ENCODE data around the gene SECTM1. TPM values are rescaled to one million over a fixed set of nuclear protein-coding genes. Genes with fewer than 3 reads are reported as not detected.

Gene SECTM1
- total RNA-seq, 5 donors from 2014 or later (not counting 1 experiment from before 2014, with no cell fraction given), result 1.3 to 5.1 (median 4.4) TPM

DNA sequence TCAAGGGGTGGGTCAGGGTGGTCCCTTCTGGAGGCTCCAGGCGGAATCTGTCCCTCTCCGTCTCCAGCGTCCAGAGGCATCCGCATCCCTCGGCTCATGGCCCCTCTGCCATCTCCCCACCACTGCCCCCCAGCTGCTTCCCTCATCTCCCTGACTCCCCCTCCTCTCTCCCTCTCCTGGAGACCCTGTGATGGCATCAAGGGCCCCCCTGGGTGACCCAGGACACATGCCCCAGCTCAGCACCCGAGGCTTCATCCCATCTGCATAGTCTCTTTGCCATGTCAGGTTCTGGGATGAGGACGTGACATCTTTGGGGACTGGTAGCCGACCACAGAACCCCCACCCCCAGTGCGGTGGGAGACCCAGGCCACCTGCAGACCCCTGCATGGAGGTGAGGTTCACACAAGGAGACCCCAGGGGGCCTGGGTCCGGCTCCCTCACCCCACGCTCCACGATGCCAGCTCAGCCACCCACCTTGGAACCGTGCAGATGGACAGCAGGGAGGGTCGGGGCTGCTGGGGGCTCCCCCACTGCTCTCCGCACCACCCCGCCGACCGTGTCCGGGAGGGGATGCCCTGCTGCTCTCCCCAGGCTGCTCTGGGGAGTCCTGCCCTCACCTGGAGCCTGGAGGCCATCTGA is 3.8 kb downstream of the SECTM1 start:
- Mint-ChIP-seq H3K27ac (no peak overlapping the region), H3K4me1 (peaks cover 15 to 23% (median 15%) of the 10 kb centered on the region in 3 donors), H3K27me3 (peaks cover 3 to 4% of the 10 kb centered on the region in 2 donors), H3K9me3 (no peaks in the 10 kb centered on the region), H3K4me3 (no peak overlapping the region), H3K36me3 (no peaks in the 10 kb centered on the region)
- ChIA-PET POLR2A (no interaction called here), CTCF (no interaction called here)
- H3K4me3 ChIP-seq (ENCODE audit: control insufficient read depth in 1 of 2, extremely low read depth in 1 of 2, low read length in 1 of 2), result no peak overlapping the region
- H3K9me3 ChIP-seq, result no peaks in the 10 kb centered on the region
- no peak overlapping the region for H3K27ac ChIP-seq (ENCODE audit: low read length)
- peaks cover 0 to 59% of the 10 kb centered on the region in 2 experiments for H3K27me3 ChIP-seq (replicated peaks in 1 of 2; ENCODE audit: control insufficient read depth in 2 of 2, extremely low read depth in 1 of 2, insufficient read depth in 2 of 2, low read length in 1 of 2)
- WGBS (ENCODE audit: insufficient coverage), result 87% methylated on average over 17 of the region's 19 CpGs
- H3K4me1 ChIP-seq (ENCODE audit: control insufficient read depth in 1 of 2, extremely low read depth in 1 of 2, insufficient read depth in 2 of 2, low read length in 2 of 2), result peaks cover 6 to 36% of the 10 kb centered on the region in 2 experiments
- no peak for DNase-seq
- H3K36me3 ChIP-seq (ENCODE audit: control insufficient read depth in 2 of 2, extremely low read depth in 1 of 2, insufficient read depth in 1 of 2, low read length in 1 of 2), result no peaks in the 10 kb centered on the region
- no peak for ATAC-seq (replicated peaks in 1 of 4)

- Histone ChIP-seq H3K27ac (ENCODE audit: low read length) (no peak overlapping the region), H3K4me1 (ENCODE audit: control insufficient read depth in 1 of 2, extremely low read depth in 1 of 2, insufficient read depth in 2 of 2, low read length in 2 of 2) (peaks cover 3 to 31% of the 10 kb centered on the region in 2 experiments), H3K9me3 (no peaks in the 10 kb centered on the region), H3K4me3 (ENCODE audit: control insufficient read depth in 1 of 2, extremely low read depth in 1 of 2, low read length in 1 of 2) (no peak overlapping the region), H3K36me3 (ENCODE audit: control insufficient read depth in 2 of 2, extremely low read depth in 1 of 2, insufficient read depth in 1 of 2, low read length in 1 of 2) (no peaks in the 10 kb centered on the region), H3K27me3 (replicated peaks in 1 of 2; ENCODE audit: control insufficient read depth in 2 of 2, extremely low read depth in 1 of 2, insufficient read depth in 2 of 2, low read length in 1 of 2) (peaks cover 0 to 54% of the 10 kb centered on the region in 2 experiments)
- DNase-seq (no peak), ATAC-seq (replicated peaks in 1 of 4) (no peak)
- no peak overlapping the region for H3K4me3 Mint-ChIP-seq
- peak overlapping the region in 1 of 2 donors; percentile 15 for H3K27ac Mint-ChIP-seq
- H3K27me3 Mint-ChIP-seq, result peaks cover 3 to 4% of the 10 kb centered on the region in 2 donors
- H3K9me3 Mint-ChIP-seq, result no peaks in the 10 kb centered on the region
- ChIA-PET POLR2A (no interaction called here), CTCF (no interaction called here)
- H3K36me3 Mint-ChIP-seq, result no peaks in the 10 kb centered on the region
- peaks cover 10 to 21% (median 17%) of the 10 kb centered on the region in 3 donors for H3K4me1 Mint-ChIP-seq
- 86% methylated on average over 15 of the region's 15 CpGs for WGBS (ENCODE audit: insufficient coverage)
These were observed 4.5 kb downstream of the SECTM1 start for GRCh38 chr17:82328994-82329507.

- Histone ChIP-seq H3K36me3 (ENCODE audit: control insufficient read depth in 2 of 2, extremely low read depth in 1 of 2, insufficient read depth in 1 of 2, low read length in 1 of 2) (no peaks in the 10 kb centered on the region), H3K9me3 (no peaks in the 10 kb centered on the region), H3K4me1 (ENCODE audit: control insufficient read depth in 1 of 2, extremely low read depth in 1 of 2, insufficient read depth in 2 of 2, low read length in 2 of 2) (peaks cover 5 to 25% of the 10 kb centered on the region in 2 experiments), H3K4me3 (ENCODE audit: control insufficient read depth in 1 of 2, extremely low read depth in 1 of 2, low read length in 1 of 2) (no peak overlapping the region), H3K27me3 (replicated peaks in 1 of 2; ENCODE audit: control insufficient read depth in 2 of 2, extremely low read depth in 1 of 2, insufficient read depth in 2 of 2, low read length in 1 of 2) (peaks cover 0 to 47% of the 10 kb centered on the region in 2 experiments), H3K27ac (ENCODE audit: low read length) (no peak overlapping the region)
- WGBS (ENCODE audit: insufficient coverage), result 82% methylated on average over 16 of the region's 28 CpGs
- Mint-ChIP-seq H3K27me3 (peaks cover 3 to 4% of the 10 kb centered on the region in 2 donors), H3K4me1 (peaks cover 10 to 20% (median 17%) of the 10 kb centered on the region in 3 donors), H3K4me3 (no peak overlapping the region), H3K36me3 (no peaks in the 10 kb centered on the region), H3K27ac (no peak overlapping the region), H3K9me3 (no peaks in the 10 kb centered on the region)
- ATAC-seq (replicated peaks in 1 of 4) (no peak), DNase-seq (no peak)
- ChIA-PET CTCF (no interaction called here), POLR2A (no interaction called here)
These were observed 5.2 kb downstream of the SECTM1 start for GRCh38 chr17:82328141-82328993.

DNA sequence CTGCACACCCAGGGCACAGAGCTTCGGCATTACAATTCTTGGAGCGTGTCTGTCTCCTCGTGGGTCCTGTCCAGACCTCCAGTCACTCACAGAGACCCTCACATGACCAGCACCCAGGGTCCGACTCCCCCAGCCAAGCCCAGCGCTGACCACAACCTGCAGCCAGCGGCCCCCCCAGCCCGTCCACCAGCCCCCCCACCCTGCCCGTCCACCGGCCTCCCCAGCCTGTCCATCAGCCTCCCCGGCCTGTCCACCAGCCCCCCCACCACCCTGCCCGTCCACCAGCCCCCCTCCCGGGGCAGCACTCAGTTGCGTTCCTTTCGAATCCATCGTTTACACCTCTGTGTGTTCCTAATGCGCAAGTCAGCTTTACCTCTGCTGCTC is 5.8 kb downstream of the SECTM1 start:
- ATAC-seq (replicated peaks in 1 of 4) (no peak), DNase-seq (no peak)
- POLR2A ChIA-PET, result no interaction called here
- Histone ChIP-seq H3K36me3 (ENCODE audit: control insufficient read depth in 2 of 2, extremely low read depth in 1 of 2, insufficient read depth in 1 of 2, low read length in 1 of 2) (no peaks in the 10 kb centered on the region), H3K27ac (ENCODE audit: low read length) (no peak overlapping the region), H3K4me3 (ENCODE audit: control insufficient read depth in 1 of 2, extremely low read depth in 1 of 2, low read length in 1 of 2) (no peak overlapping the region), H3K27me3 (replicated peaks in 1 of 2; ENCODE audit: control insufficient read depth in 2 of 2, extremely low read depth in 1 of 2, insufficient read depth in 2 of 2, low read length in 1 of 2) (peaks cover 0 to 42% of the 10 kb centered on the region in 2 experiments), H3K4me1 (ENCODE audit: control insufficient read depth in 1 of 2, extremely low read depth in 1 of 2, insufficient read depth in 2 of 2, low read length in 2 of 2) (peaks cover 2 to 18% of the 10 kb centered on the region in 2 experiments), H3K9me3 (no peaks in the 10 kb centered on the region)
- Mint-ChIP-seq H3K9me3 (no peaks in the 10 kb centered on the region), H3K4me1 (peaks cover 7 to 16% (median 14%) of the 10 kb centered on the region in 3 donors), H3K27me3 (peaks cover 1% of the 10 kb centered on the region in 2 donors), H3K27ac (no peak overlapping the region), H3K4me3 (no peak overlapping the region), H3K36me3 (no peaks in the 10 kb centered on the region)
- CTCF ChIA-PET, result no interaction called here
- WGBS (ENCODE audit: insufficient coverage), result 86% methylated on average over 11 of the region's 16 CpGs

DNA sequence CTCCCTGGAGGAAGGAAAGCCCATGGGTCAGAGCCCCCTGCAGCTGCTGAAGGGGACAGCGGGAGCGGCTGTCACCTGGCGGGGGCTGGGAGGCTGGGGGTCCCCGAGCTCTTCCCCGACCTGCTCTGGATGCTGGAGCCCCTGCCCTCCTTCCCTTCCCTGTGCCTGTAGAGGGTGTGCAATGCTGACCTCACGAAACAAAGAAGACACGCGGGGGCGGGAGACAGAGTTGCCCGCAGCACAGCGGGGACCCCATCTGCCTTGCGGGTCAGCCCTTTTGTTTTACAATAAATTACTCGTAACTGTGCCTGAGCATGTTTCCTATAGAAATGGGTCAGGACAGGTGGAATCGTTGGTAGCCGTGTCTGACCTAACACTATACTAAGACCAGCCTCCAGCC is 6.3 kb downstream of the SECTM1 start:
- H3K4me1 ChIP-seq (ENCODE audit: control insufficient read depth in 1 of 2, extremely low read depth in 1 of 2, insufficient read depth in 2 of 2, low read length in 2 of 2), result peaks cover 2 to 16% of the 10 kb centered on the region in 2 experiments
- no peaks in the 10 kb centered on the region for H3K36me3 ChIP-seq (ENCODE audit: control insufficient read depth in 2 of 2, extremely low read depth in 1 of 2, insufficient read depth in 1 of 2, low read length in 1 of 2)
- ATAC-seq (replicated peaks in 1 of 4) (no peak), DNase-seq (no peak)
- Mint-ChIP-seq H3K36me3 (no peaks in the 10 kb centered on the region), H3K27ac (no peak overlapping the region), H3K27me3 (no peaks in the 10 kb centered on the region), H3K9me3 (no peaks in the 10 kb centered on the region), H3K4me3 (no peak overlapping the region), H3K4me1 (peaks cover 4 to 12% (median 10%) of the 10 kb centered on the region in 3 donors)
- H3K27ac ChIP-seq (ENCODE audit: low read length), result no peak overlapping the region
- POLR2A ChIA-PET, result no interaction called here
- no peaks in the 10 kb centered on the region for H3K9me3 ChIP-seq
- 94% methylated on average over 7 of the region's 15 CpGs for WGBS (ENCODE audit: insufficient coverage)
- CTCF ChIA-PET, result no interaction called here
- H3K4me3 ChIP-seq (ENCODE audit: control insufficient read depth in 1 of 2, extremely low read depth in 1 of 2, low read length in 1 of 2), result no peak overlapping the region
- peaks cover 0 to 42% of the 10 kb centered on the region in 2 experiments for H3K27me3 ChIP-seq (replicated peaks in 1 of 2; ENCODE audit: control insufficient read depth in 2 of 2, extremely low read depth in 1 of 2, insufficient read depth in 2 of 2, low read length in 1 of 2)

DNA sequence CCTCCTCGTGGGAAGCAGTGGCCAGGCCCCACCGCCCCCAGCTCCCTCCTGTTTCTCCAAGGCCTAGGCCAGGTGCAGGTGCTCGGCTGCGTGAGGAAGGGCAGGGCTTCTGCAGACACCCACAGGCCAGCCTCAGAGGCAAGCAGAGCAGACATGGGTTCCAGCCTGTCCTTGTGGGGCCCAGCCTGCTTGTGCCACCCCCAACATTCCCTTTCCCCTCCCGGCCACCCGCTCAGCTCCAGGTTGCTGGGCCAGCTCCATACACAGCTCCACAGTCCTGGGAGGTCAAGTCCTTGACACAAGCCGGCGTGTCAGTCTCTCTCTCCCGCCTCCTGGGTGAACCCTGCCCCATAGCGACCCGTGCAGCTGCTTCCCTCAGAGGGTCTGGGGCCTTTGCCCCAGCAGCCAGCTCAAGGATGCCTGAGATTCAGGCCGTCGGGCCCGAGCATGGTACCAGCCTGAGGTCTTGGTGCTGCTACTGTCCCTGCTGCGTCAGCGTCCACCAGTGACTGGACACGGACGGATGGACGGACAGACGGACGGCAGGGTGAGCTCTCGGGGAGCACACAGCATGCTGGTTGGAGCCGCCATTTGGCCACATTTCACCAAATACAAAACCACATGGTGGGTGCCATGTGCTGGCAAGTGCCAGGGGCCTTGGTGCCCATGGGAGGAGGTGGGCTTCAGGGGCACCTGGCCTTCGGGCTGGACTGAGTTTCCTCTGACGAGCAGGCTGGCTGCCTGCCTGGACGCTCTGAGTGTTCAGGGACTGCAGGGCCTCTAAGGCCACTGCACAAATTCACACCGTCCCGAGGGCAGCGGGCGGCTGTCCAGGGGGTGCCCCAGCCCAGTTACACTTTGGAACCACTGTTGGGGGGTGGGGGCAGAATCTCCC is 8.0 kb downstream of the SECTM1 start:
- no peak for ATAC-seq (replicated peaks in 1 of 4)
- CTCF ChIA-PET, result no interaction called here
- no peak for DNase-seq
- no peak overlapping the region for H3K4me3 ChIP-seq (ENCODE audit: control insufficient read depth in 1 of 2, extremely low read depth in 1 of 2, low read length in 1 of 2)
- Mint-ChIP-seq H3K9me3 (no peaks in the 10 kb centered on the region), H3K4me3 (no peak overlapping the region), H3K27ac (no peak overlapping the region), H3K27me3 (no peaks in the 10 kb centered on the region), H3K36me3 (no peaks in the 10 kb centered on the region), H3K4me1 (peaks cover 13 to 20% (median 15%) of the 10 kb centered on the region in 3 donors)
- H3K36me3 ChIP-seq (ENCODE audit: control insufficient read depth in 2 of 2, extremely low read depth in 1 of 2, insufficient read depth in 1 of 2, low read length in 1 of 2), result no peaks in the 10 kb centered on the region
- 87% methylated on average over 27 of the region's 30 CpGs for WGBS (ENCODE audit: insufficient coverage)
- H3K27me3 ChIP-seq (replicated peaks in 1 of 2; ENCODE audit: control insufficient read depth in 2 of 2, extremely low read depth in 1 of 2, insufficient read depth in 2 of 2, low read length in 1 of 2), result peaks cover 0 to 37% of the 10 kb centered on the region in 2 experiments
- H3K9me3 ChIP-seq, result no peaks in the 10 kb centered on the region
- no peak overlapping the region for H3K27ac ChIP-seq (ENCODE audit: low read length)
- peaks cover 3 to 31% of the 10 kb centered on the region in 2 experiments for H3K4me1 ChIP-seq (ENCODE audit: control insufficient read depth in 1 of 2, extremely low read depth in 1 of 2, insufficient read depth in 2 of 2, low read length in 2 of 2)
- POLR2A ChIA-PET, result interaction anchor here in 1 of 2 donors (0.6 kb wide), 1 partner anchor 49 kb away, joined by 3 read pairs; no protein-coding TSS in a partner anchor

All from T-cell (primary cell).